ENCODE measurements around the gene B3GAT3. TPM values are rescaled to one million over a fixed set of nuclear protein-coding genes. Genes with fewer than 3 reads are reported as not detected.

B3GAT3 gene
- total and polyA plus RNA-seq, 12 donors: 6.8 to 41.2 (median 11.3) TPM

GRCh38 chr11:62601372-62602140 lies 20.2 kb downstream of the B3GAT3 start, which contains the start of gene MTA2:
Gene MTA2 (minus strand): TSS chr11:62601865. CDS start chr11:62601450, 415 bp downstream.
- intact Hi-C loops (cut with DNase I): loop anchor here in 2 of 10 donors (1.0 to 10.0 kb wide), 3 partner anchors 11 to 233 kb away; partner anchors contain the start of genes C11orf98 (in 1 of the 2), CSKMT (in 1 of the 2), EML3 (in 1 of the 2) and STX5 (in 1 of the 2)
- Histone ChIP-seq H3K4me1 (peaks cover 17 to 48% (median 43%) of the 10 kb centered on the region in 9 donors), H3K9me3 (no peaks in the 10 kb centered on the region), H3K4me3 (peak within 1 kb of the TSS; percentile 34 to 100 (median 95)), H3K27ac (peak within 1 kb of the TSS; percentile 84 to 99 (median 97)), H3K27me3 (no peaks in the 10 kb centered on the region), H3K36me3 (peaks cover 0 to 60% (median 24%) of the 10 kb centered on the region in 9 donors)
- ATAC-seq (peak; percentile 88 to 95 (median 90)), DNase-seq (peak; percentile 98)
- WGBS, 2 donors: 0 to 1% methylated on average over 71 to 83 of the region's 83 CpGs
- no peak for TF ChIP-seq CTCF (IDR thresholded peaks at IDR 0.05)

GRCh38 chr11:62601122-62601371 lies 20.7 kb downstream of the B3GAT3 start:
- peak; percentile 57 to 69 for DNase-seq
- ATAC-seq: peak; percentile 5 to 60 (median 27)
- Histone ChIP-seq H3K36me3 (peaks cover 0 to 60% (median 25%) of the 10 kb centered on the region in 9 donors), H3K4me1 (peaks cover 17 to 48% (median 43%) of the 10 kb centered on the region in 9 donors), H3K27me3 (no peaks in the 10 kb centered on the region), H3K9me3 (no peaks in the 10 kb centered on the region), H3K27ac (peak overlapping the region; percentile 84 to 99 (median 97)), H3K4me3 (peak overlapping the region; percentile 33 to 100 (median 95))
- intact Hi-C loops (cut with DNase I): loop anchor here in 2 of 10 donors (1.0 to 10.0 kb wide), 3 partner anchors 11 to 234 kb away; partner anchors contain the start of genes C11orf98 (in 1 of the 2), CSKMT (in 1 of the 2), EML3 (in 1 of the 2) and STX5 (in 1 of the 2)
- 0 to 2% methylated on average over 30 of the region's 30 CpGs for WGBS, 2 donors
- no peak for TF ChIP-seq CTCF (IDR thresholded peaks at IDR 0.05)

- intact Hi-C loops (cut with DNase I): loop anchor here in 2 of 10 donors (1.0 to 10.0 kb wide), 3 partner anchors 12 to 234 kb away; partner anchors contain the start of genes C11orf98 (in 1 of the 2), CSKMT (in 1 of the 2), EML3 (in 1 of the 2) and STX5 (in 1 of the 2)
- Histone ChIP-seq H3K9me3 (no peaks in the 10 kb centered on the region), H3K36me3 (peaks cover 0 to 60% (median 26%) of the 10 kb centered on the region in 9 donors), H3K27me3 (no peaks in the 10 kb centered on the region), H3K4me1 (peaks cover 17 to 48% (median 43%) of the 10 kb centered on the region in 9 donors), H3K27ac (peak overlapping the region; percentile 84 to 99 (median 97)), H3K4me3 (peak overlapping the region; percentile 33 to 100 (median 95))
- 3 to 4% methylated on average over 25 to 26 of the region's 26 CpGs for WGBS, 2 donors
- TF ChIP-seq CTCF (IDR thresholded peaks at IDR 0.05): no peak
- ATAC-seq (no peak), DNase-seq (no peak)
Measured at GRCh38 chr11:62600367-62601121, 21.2 kb downstream of the B3GAT3 start.

- Histone ChIP-seq H3K27ac (peak overlapping the region; percentile 1 to 99 (median 97)), H3K4me1 (peaks cover 17 to 48% (median 43%) of the 10 kb centered on the region in 9 donors), H3K36me3 (peaks cover 0 to 60% (median 32%) of the 10 kb centered on the region in 9 donors), H3K4me3 (peak overlapping the region in 9 of 10 donors; percentile 73 to 100 (median 97)), H3K27me3 (no peaks in the 10 kb centered on the region), H3K9me3 (no peaks in the 10 kb centered on the region)
- DNase-seq (no peak), ATAC-seq (no peak)
- intact Hi-C loops (cut with DNase I): loop anchor here in 3 of 10 donors (5.0 to 10.0 kb wide), 3 partner anchors 67 to 235 kb away; partner anchors contain the start of genes C11orf98 (in 2 of the 3), CSKMT (in 2 of the 3), STX5 (in 1 of the 3) and TEX54 (in 1 of the 3)
- 45 to 56% methylated on average over 5 of the region's 5 CpGs for WGBS, 2 donors
- no peak for TF ChIP-seq CTCF (IDR thresholded peaks at IDR 0.05)
Measured at GRCh38 chr11:62599901-62600300, 21.9 kb downstream of the B3GAT3 start.
